GM10248 (cell line): ENCODE data around the gene CCL7.

Source experiments
- CTCF ChIA-PET: fragments of 300-600 bp; sonication (Branson Sonifier 250); formaldehyde crosslinking; extraction: SDS; loops from one replicate; lab custom pipeline; 2021; ENCODE audit warnings: antibody characterized with exemption; lab: Yijun Ruan, JAX
- POLR2A ChIA-PET: fragments of 350-650 bp; sonication (Branson Sonifier 250); formaldehyde crosslinking; extraction: SDS; loops from one replicate; lab custom pipeline; 2020; ENCODE audit warnings: antibody characterized with exemption; lab: Yijun Ruan, JAX
- DNase-seq: peaks from one replicate; pipeline ENCODE4 v3.0.0; 2012; ENCODE audit errors: extremely low spot score
- CTCF ChIP-seq: IDR thresholded peaks from 2 replicates; pipeline ENCODE4 v1.5.1; 2012; ENCODE audit warnings: mild to moderate bottlenecking, low read depth; ENCODE audit errors: extremely low read depth, missing control alignments, control extremely low read depth

CCL7 gene

GRCh38 chr17:34261568-34262337 is 8.3 kb upstream of the CCL7 start:
- TF ChIP-seq CTCF: no peak
- CTCF ChIA-PET: no interaction called here
- no peak for DNase-seq
- POLR2A ChIA-PET: no interaction called here

- no peak for TF ChIP-seq CTCF
- ChIA-PET CTCF (no interaction called here), POLR2A (no interaction called here)
- DNase-seq: no peak
These were observed 4.3 kb upstream of the CCL7 start for GRCh38 chr17:34265711-34266110.

GRCh38 chr17:34275881-34276280 is 5.9 kb downstream of the CCL7 start:
- no peak for DNase-seq
- ChIA-PET CTCF (interaction anchor here (1.0 to 2.0 kb wide), 2 partner anchors 75 to 86 kb away, joined by 3 to 4 read pairs; no protein-coding TSS in a partner anchor), POLR2A (no interaction called here)
- no peak for TF ChIP-seq CTCF

- TF ChIP-seq CTCF: no peak
- DNase-seq: no peak
- CTCF ChIA-PET: no interaction called here
- POLR2A ChIA-PET: no interaction called here
These were observed 6.8 kb downstream of the CCL7 start for GRCh38 chr17:34276826-34277225.

- no peak for DNase-seq
- POLR2A ChIA-PET: no interaction called here
- TF ChIP-seq CTCF: no peak
- CTCF ChIA-PET: no interaction called here
These were observed 13.6 kb downstream of the CCL7 start for GRCh38 chr17:34283571-34283970.

GRCh38 chr17:34285286-34285792 is 15.3 kb downstream of the CCL7 start, which contains the start of gene CCL11:
TSS of gene CCL11 (plus strand) at chr17:34285742. CDS start at chr17:34285809, 67 bp downstream.
- no peak for DNase-seq
- no peak for TF ChIP-seq CTCF
- ChIA-PET CTCF (no interaction called here), POLR2A (no interaction called here)

- CTCF ChIA-PET: no interaction called here
- no peak for TF ChIP-seq CTCF
- POLR2A ChIA-PET: no interaction called here
- DNase-seq: no peak
These were observed 17.9 kb downstream of the CCL7 start for GRCh38 chr17:34287875-34288274.
